Endothelial cell of umbilical vein (primary cell): ENCODE measurements around the gene CLIC5. TPM values are rescaled to one million over a fixed set of nuclear protein-coding genes. Genes with fewer than 3 reads are reported as not detected.

ENCODE experiments used
- BruUV-seq: library from RNA; stranded (reverse); fragments of 400-500 nt; replicated peaks from 2 replicates; lab custom pipeline; 2021; lab: Mats Ljungman, UMichigan
- CTCF ChIA-PET: fragments of 300-600, 350-600 bp; sonication (Branson Sonifier 250); formaldehyde crosslinking; loops from one replicate; lab custom pipeline; 2021; ENCODE audit warnings: antibody characterized with exemption, inconsistent platforms; lab: Charles Lee
- POLR2A ChIA-PET: fragments of 300-600, 350-600 bp; sonication (Branson Sonifier 250); formaldehyde crosslinking; loops from one replicate; lab custom pipeline; 2021; ENCODE audit warnings: antibody characterized with exemption, inconsistent platforms; lab: Charles Lee
- DNase-seq: peaks from one replicate; pipeline ENCODE4 v3.0.0-alpha.2; 2011; ENCODE audit warnings: low read depth, low spot score
- FAIRE-seq: peaks from 2 replicates; lab custom pipeline; 2011; peaks lifted over from hg19 to GRCh38; lab: Jason Lieb, UNC
- H2AFZ ChIP-seq: 2 replicates; pipeline ENCODE4 v1.6.0; 2012; ENCODE audit warnings: low read depth, low read length, control low read depth, inconsistent platforms
- H3K27ac ChIP-seq: 2 replicates; pipeline ENCODE4 v1.5.1; 2011; ENCODE audit warnings: low read depth, mild to moderate bottlenecking, control low read depth, low read length, moderate library complexity; ENCODE audit not compliant: insufficient read depth
- H3K27me3 ChIP-seq, 2 experiments: 2 replicates each; pipeline versions ENCODE4 v1.6.0 to v1.6.1; 2011; ENCODE audit warnings: low read length in 2 of 2, mixed read lengths in 1 of 2; ENCODE audit not compliant: control insufficient read depth in 2 of 2, insufficient read depth in 2 of 2
- H3K36me3 ChIP-seq, 2 experiments: 2 replicates in 1 of 2; 3 replicates in 1 of 2; pipeline ENCODE4 v1.5.1; 2011; ENCODE audit warnings: low read length in 2 of 2, mild to moderate bottlenecking in 1 of 2, moderate library complexity in 1 of 2; ENCODE audit not compliant: control insufficient read depth in 2 of 2, insufficient read depth in 2 of 2; ENCODE audit errors: extremely low read depth in 1 of 2
- H3K4me1 ChIP-seq: 3 replicates; pipeline ENCODE4 v1.5.1; 2011; ENCODE audit warnings: mild to moderate bottlenecking, low read length; ENCODE audit not compliant: control insufficient read depth, insufficient read depth; ENCODE audit errors: extremely low read depth
- H3K4me2 ChIP-seq: 2 replicates; pipeline ENCODE4 v1.6.1; 2011; ENCODE audit warnings: low read length, control low read depth, mixed read lengths; ENCODE audit not compliant: insufficient read depth
- H3K4me3 ChIP-seq, 3 experiments: fragments of 200-600 bp in 1 of 3; sonication (generic), shearing (Covaris generic) in 1 of 3; replicated peaks in 1 of 3; 2 replicates each; pipeline ENCODE4 v1.5.1; 2011 to 2016; ENCODE audit warnings: control low read depth in 3 of 3, low read length in 3 of 3, mild to moderate bottlenecking in 2 of 3, inconsistent platforms in 1 of 3, low read depth in 1 of 3, moderate library complexity in 1 of 3; ENCODE audit not compliant: insufficient read depth in 1 of 3
- H3K79me2 ChIP-seq: 2 replicates; pipeline ENCODE4 v1.6.0; 2012; ENCODE audit warnings: low read length, inconsistent platforms; ENCODE audit not compliant: control insufficient read depth, insufficient read depth
- H3K9ac ChIP-seq: replicated peaks from 2 replicates; pipeline ENCODE3; 2011; ENCODE audit warnings: low read length, control low read depth; ENCODE audit not compliant: insufficient read depth; ENCODE audit errors: extremely low read depth
- H3K9me1 ChIP-seq: replicated peaks from 3 replicates; pipeline ENCODE4 v1.6.0; 2011; ENCODE audit warnings: mild to moderate bottlenecking, low read length; ENCODE audit not compliant: control insufficient read depth, insufficient read depth; ENCODE audit errors: extremely low read depth
- H3K9me3 ChIP-seq: replicated peaks from 2 replicates; pipeline ENCODE4 v1.5.1; 2012; ENCODE audit warnings: low read length, inconsistent platforms; ENCODE audit not compliant: control insufficient read depth, insufficient read depth
- H4K20me1 ChIP-seq: replicated peaks from 2 replicates; pipeline ENCODE3; 2011; ENCODE audit warnings: mild to moderate bottlenecking, low read length; ENCODE audit not compliant: control insufficient read depth, insufficient read depth; ENCODE audit errors: extremely low read depth
- EZH2 ChIP-seq: IDR thresholded peaks from 2 replicates; pipeline ENCODE4 v1.6.1; 2012; ENCODE audit warnings: borderline replicate concordance, low read depth, mild to moderate bottlenecking, moderate library complexity, low read length, inconsistent platforms; ENCODE audit not compliant: severe bottlenecking
- FOS ChIP-seq: IDR thresholded peaks from 2 replicates; pipeline ENCODE4 v1.6.1; 2011; ENCODE audit warnings: mild to moderate bottlenecking, low read length, moderate library complexity, borderline replicate concordance; ENCODE audit not compliant: insufficient read depth
- GATA2 ChIP-seq: IDR thresholded peaks from 2 replicates; pipeline ENCODE4 v1.7.0; 2011; ENCODE audit warnings: low read depth, mild to moderate bottlenecking, moderate library complexity, mixed read lengths, low read length; ENCODE audit not compliant: insufficient read length, insufficient read depth
- JUN ChIP-seq: IDR thresholded peaks from 2 replicates; pipeline ENCODE4 v1.6.1; 2011; ENCODE audit warnings: borderline replicate concordance, low read depth; ENCODE audit not compliant: insufficient read length, insufficient read depth
- MYC ChIP-seq: IDR thresholded peaks from one replicate; pipeline ENCODE4 v1.6.1; 2011; ENCODE audit warnings: mild to moderate bottlenecking, low read depth, low read length
- POLR2A ChIP-seq: IDR thresholded peaks from 2 replicates; pipeline ENCODE4 v1.6.1; 2012; ENCODE audit warnings: low read depth, mild to moderate bottlenecking, control low read depth, low read length
- POLR2AphosphoS5 ChIP-seq: IDR thresholded peaks from 2 replicates; pipeline ENCODE4 v1.6.1; 2012; ENCODE audit warnings: low read depth, mild to moderate bottlenecking, control low read depth, low read length, moderate library complexity; ENCODE audit not compliant: insufficient read depth
- dilution Hi-C: fragments of 300-500 bp; cut with MboI; formaldehyde crosslinking; loops from one replicate; pipeline ENCODE4 v1.15.0; 2019; ENCODE audit warnings: low sequenced_read_pairs; ENCODE audit not compliant: extremely low pct_ligation_motif_present
- intact Hi-C: fragments of 100-400 bp; cut with micrococcal nuclease; formaldehyde crosslinking; loops from one replicate; pipeline ENCODE4 v1.10.0; 2022
- polyA plus RNA-seq, 4 experiments: library from polyadenylated mRNA; depleted of rRNA in 3 of 4; stranded (reverse) in 3 of 4; unstranded in 1 of 4; fragments of >200 nt; gene quantifications; 2 replicates each; pipeline versions ENCODE4 v1.2.1 to v1.2.3, GENCODE V29; 2011 to 2012; ENCODE audit warnings: missing spikeins in 1 of 4
- total RNA-seq: library from RNA; stranded (reverse); gene quantifications from 2 replicates; pipeline ENCODE4 v1.2.3, GENCODE V29; 2021
- TF ChIP-seq, protein P1 (sequence below): IDR thresholded peaks from 2 replicates; pipeline ENCODE4 v1.6.1; 2011; ENCODE audit not compliant: insufficient read depth, insufficient read length
- TF ChIP-seq, protein P2 (sequence below), 2 donors: IDR thresholded peaks; 1 replicate in 1 of 2; 2 replicates in 1 of 2; pipeline ENCODE4 v1.5.1; 2011; ENCODE audit warnings: low read length in 2 of 2, mild to moderate bottlenecking in 2 of 2, moderate library complexity in 2 of 2, control low read depth in 1 of 2, inconsistent platforms in 1 of 2, low read depth in 1 of 2; ENCODE audit not compliant: insufficient read depth in 1 of 2; ENCODE audit errors: extremely low read depth in 1 of 2

The CLIC5 gene
- total and polyA plus RNA-seq, 2 donors (not counting 3 experiments of a cell fraction or from before 2014, with no cell fraction given): 0.07 TPM; not detected in 1

DNA sequence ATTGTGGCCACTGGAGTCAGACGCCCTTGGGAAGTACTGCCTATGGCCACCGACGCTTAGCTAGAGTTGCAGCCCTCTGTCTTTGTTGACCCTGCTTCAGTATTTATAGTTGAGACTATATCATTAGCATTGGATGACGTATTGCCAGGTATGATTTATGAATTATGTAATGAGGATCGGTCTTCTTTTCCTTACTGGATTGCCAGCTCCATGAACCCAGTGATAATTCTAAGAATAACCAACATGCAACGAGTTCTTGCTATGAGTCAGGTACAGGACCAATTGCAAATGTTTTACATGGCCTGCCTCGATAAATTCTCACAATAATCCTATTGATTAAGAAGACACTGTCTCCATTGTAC, 63.5 kb downstream of the CLIC5 start:
- TF ChIP-seq, protein P1, sequence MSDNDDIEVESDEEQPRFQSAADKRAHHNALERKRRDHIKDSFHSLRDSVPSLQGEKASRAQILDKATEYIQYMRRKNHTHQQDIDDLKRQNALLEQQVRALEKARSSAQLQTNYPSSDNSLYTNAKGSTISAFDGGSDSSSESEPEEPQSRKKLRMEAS: no peak
- TF ChIP-seq, protein P2, sequence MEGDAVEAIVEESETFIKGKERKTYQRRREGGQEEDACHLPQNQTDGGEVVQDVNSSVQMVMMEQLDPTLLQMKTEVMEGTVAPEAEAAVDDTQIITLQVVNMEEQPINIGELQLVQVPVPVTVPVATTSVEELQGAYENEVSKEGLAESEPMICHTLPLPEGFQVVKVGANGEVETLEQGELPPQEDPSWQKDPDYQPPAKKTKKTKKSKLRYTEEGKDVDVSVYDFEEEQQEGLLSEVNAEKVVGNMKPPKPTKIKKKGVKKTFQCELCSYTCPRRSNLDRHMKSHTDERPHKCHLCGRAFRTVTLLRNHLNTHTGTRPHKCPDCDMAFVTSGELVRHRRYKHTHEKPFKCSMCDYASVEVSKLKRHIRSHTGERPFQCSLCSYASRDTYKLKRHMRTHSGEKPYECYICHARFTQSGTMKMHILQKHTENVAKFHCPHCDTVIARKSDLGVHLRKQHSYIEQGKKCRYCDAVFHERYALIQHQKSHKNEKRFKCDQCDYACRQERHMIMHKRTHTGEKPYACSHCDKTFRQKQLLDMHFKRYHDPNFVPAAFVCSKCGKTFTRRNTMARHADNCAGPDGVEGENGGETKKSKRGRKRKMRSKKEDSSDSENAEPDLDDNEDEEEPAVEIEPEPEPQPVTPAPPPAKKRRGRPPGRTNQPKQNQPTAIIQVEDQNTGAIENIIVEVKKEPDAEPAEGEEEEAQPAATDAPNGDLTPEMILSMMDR (IDR thresholded peaks at IDR 0.05; ENCODE audit: extremely low read depth in 1 of 2, insufficient read depth in 1 of 2, low read depth in 1 of 2, low read length in 2 of 2): no peak
- no peak for TF ChIP-seq EZH2
- TF ChIP-seq POLR2A: no peak
- no peak for DNase-seq
- Histone ChIP-seq H4K20me1 (no peaks in the 10 kb centered on the region), H3K4me2 (no peak overlapping the region), H3K79me2 (no peaks in the 10 kb centered on the region), H3K27me3 (no peaks in the 10 kb centered on the region), H3K4me1 (no peaks in the 10 kb centered on the region), H3K27ac (no peak overlapping the region), H3K9me3 (no peaks in the 10 kb centered on the region), H2AFZ (no peak overlapping the region), H3K36me3 (no peaks in the 10 kb centered on the region), H3K9ac (no peak overlapping the region), H3K9me1 (no peaks in the 10 kb centered on the region), H3K4me3 (no peak overlapping the region)
- BruUV-seq: no TSS peak
- dilution Hi-C loops (no loop called here), intact Hi-C loops (no loop called here)
- CTCF ChIA-PET: no interaction called here
- no peak for FAIRE-seq
- POLR2A ChIA-PET: no interaction called here

DNA sequence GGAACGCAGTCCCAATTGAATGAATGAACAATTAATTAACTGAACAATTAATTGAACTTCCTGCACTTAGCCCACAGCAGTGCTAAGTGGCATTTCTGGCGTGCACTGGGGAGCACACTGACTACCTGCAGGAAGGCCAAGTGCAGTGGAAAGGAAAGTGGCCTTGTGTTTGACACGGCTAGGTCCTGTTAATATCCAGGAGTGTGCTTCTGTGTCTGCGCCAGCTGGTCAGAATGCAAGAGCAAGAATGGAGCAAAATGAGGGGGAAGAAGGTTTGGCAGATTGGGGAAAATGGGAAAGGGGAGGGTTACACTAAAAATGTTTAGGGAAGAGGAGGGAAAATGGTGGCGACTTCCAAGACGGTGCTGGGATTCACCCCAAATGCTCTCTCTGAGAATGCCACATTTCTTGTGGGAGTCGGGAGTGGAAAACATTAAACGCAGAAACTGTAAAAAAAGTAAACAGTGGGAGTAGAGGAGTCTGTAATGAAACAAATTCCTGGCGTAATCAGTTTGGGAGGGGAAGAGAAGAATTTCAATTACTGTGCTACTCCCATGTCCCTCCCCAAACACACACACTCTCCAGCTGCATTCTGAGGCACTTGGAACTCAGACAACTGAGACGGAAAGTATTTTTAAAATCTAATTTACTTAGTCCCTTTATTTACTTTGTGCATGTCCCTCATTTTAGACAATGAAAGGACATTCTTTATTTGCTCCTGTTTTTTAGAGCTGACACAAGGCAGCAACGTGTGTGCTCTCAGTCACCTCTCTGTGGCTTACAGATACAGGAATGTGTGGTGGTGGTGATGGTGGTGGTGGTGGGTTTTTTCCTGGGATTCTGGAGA, 64.1 kb downstream of the CLIC5 start:
- no peaks in the 10 kb centered on the region for H3K79me2 ChIP-seq
- H3K9ac ChIP-seq: no peak overlapping the region
- no peak for TF ChIP-seq EZH2
- TF ChIP-seq, protein P2 (IDR thresholded peaks at IDR 0.05; ENCODE audit: extremely low read depth in 1 of 2, insufficient read depth in 1 of 2, low read depth in 1 of 2, low read length in 2 of 2): no peak
- no peak for TF ChIP-seq FOS
- TF ChIP-seq GATA2: no peak
- no peak for TF ChIP-seq JUN
- TF ChIP-seq POLR2AphosphoS5: no peak
- no peak for TF ChIP-seq POLR2A
- no peak for TF ChIP-seq MYC
- TF ChIP-seq, protein P1: no peak
- H2AFZ ChIP-seq: no peak overlapping the region
- no peak overlapping the region for H3K4me3 ChIP-seq
- intact Hi-C loops (no loop called here), dilution Hi-C loops (no loop called here)
- no peaks in the 10 kb centered on the region for H4K20me1 ChIP-seq
- no peak for FAIRE-seq
- no TSS peak for BruUV-seq
- no peak overlapping the region for H3K27ac ChIP-seq
- H3K27me3 ChIP-seq: no peaks in the 10 kb centered on the region
- no peaks in the 10 kb centered on the region for H3K4me1 ChIP-seq
- H3K4me2 ChIP-seq: no peak overlapping the region
- no peak for DNase-seq
- ChIA-PET CTCF (no interaction called here), POLR2A (no interaction called here)
- H3K9me3 ChIP-seq: no peaks in the 10 kb centered on the region
- no peaks in the 10 kb centered on the region for H3K36me3 ChIP-seq
- no peaks in the 10 kb centered on the region for H3K9me1 ChIP-seq
